Neuron (in vitro differentiated cells): ENCODE measurements around the gene PRDM11.

Experiments
- H2AFZ ChIP-seq: one replicate; pipeline ENCODE4 v1.6.1; 2013; ENCODE audit warnings: low read depth, mild to moderate bottlenecking, inconsistent platforms, low read length, moderate library complexity
- H3K27me3 ChIP-seq: one replicate; pipeline ENCODE4 v1.6.1; 2013; ENCODE audit warnings: low read length; ENCODE audit not compliant: insufficient read depth
- H3K36me3 ChIP-seq: one replicate; pipeline ENCODE4 v1.6.1; 2013; ENCODE audit warnings: low read length; ENCODE audit not compliant: insufficient read depth
- H3K4me1 ChIP-seq: one replicate; pipeline ENCODE4 v1.6.1; 2013; ENCODE audit warnings: low read length; ENCODE audit not compliant: insufficient read depth
- H3K4me3 ChIP-seq: 2 replicates; pipeline ENCODE4 v1.5.1; 2013; ENCODE audit warnings: mild to moderate bottlenecking, low read length, moderate library complexity
- H3K9me3 ChIP-seq: one replicate; pipeline ENCODE4 v1.6.1; 2013; ENCODE audit warnings: low read length

Gene PRDM11

DNA sequence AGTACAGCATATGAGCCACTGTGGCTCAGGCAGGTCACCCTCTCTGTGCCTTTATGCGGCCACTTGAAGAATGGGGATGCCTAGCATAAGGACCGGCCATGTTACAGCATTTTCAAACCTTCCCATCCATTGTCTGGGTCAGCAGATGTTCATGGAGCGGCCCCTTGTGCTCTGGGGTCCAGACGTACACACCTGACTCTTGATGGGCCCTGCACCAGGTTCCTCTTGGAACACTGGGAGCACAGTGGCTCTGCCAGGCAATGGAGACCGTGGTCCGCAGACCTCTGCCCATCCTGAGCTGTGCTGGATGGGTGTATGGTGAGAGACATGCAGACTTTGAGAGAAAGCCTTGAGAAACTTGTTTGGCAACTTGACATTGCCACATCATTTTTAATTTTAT is 9.8 kb downstream of the PRDM11 start:
- H2AFZ ChIP-seq: no peak overlapping the region

DNA sequence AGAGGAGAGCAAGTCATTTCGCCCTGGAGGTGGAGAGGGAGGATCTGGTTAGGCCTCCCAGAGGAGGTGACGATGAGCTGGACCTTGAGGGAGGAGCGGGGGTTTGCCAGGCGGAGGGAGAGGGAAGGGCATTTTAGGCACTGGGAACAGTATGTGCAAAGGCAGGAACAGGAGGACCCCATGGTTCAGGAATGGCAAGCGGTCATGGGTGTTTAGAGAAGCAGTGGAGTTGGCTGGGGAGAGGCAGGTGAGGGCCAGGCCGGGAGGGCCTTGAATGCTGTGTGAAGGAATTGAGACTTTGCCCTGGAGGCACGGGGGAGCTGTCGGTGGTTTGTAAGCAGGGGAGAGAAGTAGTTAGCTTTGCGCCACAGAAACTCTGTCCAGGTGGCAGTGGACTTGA is 10.3 kb downstream of the PRDM11 start:
- Histone ChIP-seq H3K4me3 (no peak overlapping the region), H3K9me3 (no peaks in the 10 kb centered on the region), H3K27me3 (no peaks in the 10 kb centered on the region), H3K4me1 (peaks cover 11% of the 10 kb centered on the region), H2AFZ (no peak overlapping the region), H3K36me3 (no peaks in the 10 kb centered on the region)

More for the DNA sequence above, 9.8 kb downstream of the PRDM11 start:
- no peak overlapping the region for H3K4me3 ChIP-seq
- peaks cover 11% of the 10 kb centered on the region for H3K4me1 ChIP-seq
- no peaks in the 10 kb centered on the region for H3K9me3 ChIP-seq
- H3K36me3 ChIP-seq: no peaks in the 10 kb centered on the region
- no peaks in the 10 kb centered on the region for H3K27me3 ChIP-seq

DNA sequence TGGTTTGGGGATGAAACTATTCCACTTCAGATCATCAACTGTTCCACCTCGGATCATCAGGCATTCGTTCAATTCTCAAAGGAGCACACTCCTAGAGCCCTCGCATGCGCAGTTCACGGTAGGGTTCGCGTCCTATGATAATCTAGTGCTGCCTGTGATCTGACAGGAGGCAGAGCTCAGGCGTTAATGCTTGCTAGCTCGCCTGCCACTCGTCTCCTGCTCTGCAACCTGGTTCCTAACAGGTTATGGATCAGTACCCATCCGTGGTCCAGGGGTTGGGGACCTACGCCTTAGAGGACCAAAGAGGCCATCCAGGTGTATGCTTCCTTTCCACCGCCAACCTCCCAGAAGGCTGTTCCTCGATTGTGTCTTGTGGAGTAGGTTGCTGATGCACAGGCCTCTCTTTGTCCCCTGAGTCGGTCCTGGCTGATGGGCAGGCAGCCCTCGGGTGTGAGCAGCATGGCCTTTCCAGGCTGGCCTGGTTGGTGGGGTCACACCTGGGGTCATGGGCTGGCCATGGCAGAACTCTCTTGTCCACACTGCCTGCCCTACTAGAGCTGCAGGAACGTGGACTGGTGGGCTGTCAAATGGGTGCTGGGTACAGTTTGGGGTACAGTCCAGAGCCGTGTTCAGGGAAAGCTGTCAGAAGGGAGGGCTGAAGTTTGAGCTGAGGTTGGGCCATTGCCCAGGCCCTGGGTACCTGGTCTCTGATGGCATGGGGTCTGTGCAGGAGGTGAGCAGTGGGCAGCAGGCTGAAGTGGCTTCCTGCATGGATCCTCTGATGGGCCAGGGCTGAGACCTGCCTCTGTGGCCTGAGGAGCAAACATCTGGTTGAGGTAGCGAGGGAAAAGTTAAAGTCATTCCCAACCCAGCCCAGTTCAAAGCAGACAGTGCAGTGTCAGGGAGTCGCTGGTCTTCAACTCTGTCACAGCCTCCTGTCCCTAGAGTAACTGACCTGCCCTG is 11.1 kb downstream of the PRDM11 start:
- Histone ChIP-seq H3K9me3 (no peaks in the 10 kb centered on the region), H3K36me3 (no peaks in the 10 kb centered on the region), H2AFZ (no peak overlapping the region), H3K27me3 (no peaks in the 10 kb centered on the region), H3K4me3 (no peak overlapping the region), H3K4me1 (peaks cover 11% of the 10 kb centered on the region)

DNA sequence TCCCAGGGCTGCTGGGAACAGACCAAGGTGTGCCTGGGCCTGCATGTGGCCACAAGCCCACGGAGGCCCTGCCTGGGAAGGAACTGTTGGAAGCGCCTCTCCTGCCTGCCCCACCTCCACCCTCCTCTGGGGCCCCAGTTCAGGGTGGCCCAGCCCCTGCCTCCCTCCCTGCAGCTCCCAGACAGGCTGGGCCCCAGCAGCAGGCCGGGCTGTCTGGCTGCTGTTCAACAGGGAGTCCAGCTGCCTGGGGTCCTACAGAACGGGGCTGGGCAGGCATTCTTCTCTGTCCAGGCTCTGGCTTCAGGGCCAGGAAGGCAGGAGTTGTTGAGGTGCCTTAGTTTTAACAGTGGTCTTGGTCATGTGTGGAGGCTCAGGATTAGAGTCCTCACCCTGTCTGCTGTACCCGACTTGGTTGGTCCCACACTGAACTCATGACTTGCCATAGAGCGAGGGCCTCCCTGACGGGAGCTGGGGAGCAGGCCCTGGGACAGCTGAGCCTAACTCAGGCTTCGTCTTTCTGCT is 11.8 kb downstream of the PRDM11 start:
- Histone ChIP-seq H3K27me3 (no peaks in the 10 kb centered on the region), H3K36me3 (no peaks in the 10 kb centered on the region), H3K4me1 (peaks cover 11% of the 10 kb centered on the region), H3K9me3 (no peaks in the 10 kb centered on the region), H2AFZ (no peak overlapping the region), H3K4me3 (no peak overlapping the region)

DNA sequence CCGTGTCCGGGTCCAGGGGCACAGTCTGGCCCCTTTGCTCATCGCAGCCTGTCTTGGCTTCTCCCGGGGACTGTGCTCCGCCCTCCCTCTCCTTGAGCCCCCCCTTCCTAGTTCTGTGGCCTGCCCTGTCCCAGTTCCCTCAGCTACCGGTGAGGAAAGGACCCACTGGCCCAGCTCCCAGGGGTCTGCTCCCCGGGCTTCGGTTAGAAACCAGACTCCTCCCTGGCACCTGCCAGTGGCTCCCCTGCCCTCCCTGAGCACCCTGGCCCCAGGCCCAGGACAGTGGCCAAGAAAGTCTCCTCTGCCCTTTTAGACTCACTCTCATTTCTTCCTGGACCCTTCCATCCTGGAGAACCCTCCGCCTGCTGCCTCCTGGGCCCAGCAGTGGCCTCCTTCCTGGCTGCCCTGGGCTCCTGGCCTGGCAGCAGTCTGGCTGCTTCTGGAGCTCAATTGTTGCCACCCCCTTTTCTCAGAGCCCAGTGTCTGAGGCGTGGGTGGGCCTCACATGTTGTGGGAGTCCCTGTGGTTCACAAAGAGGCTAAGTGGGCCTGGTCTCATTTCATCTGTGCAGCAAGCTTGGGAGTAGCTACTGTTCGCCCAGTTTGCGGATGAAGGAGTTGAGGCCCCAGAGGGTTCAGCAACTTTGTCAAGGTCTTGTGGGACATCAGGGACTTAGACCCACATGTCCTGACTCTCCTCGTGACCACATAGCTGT is 12.6 kb downstream of the PRDM11 start:
- Histone ChIP-seq H3K4me3 (no peak overlapping the region), H3K27me3 (no peaks in the 10 kb centered on the region), H3K9me3 (no peaks in the 10 kb centered on the region), H3K36me3 (no peaks in the 10 kb centered on the region), H3K4me1 (peaks cover 11% of the 10 kb centered on the region), H2AFZ (no peak overlapping the region)

DNA sequence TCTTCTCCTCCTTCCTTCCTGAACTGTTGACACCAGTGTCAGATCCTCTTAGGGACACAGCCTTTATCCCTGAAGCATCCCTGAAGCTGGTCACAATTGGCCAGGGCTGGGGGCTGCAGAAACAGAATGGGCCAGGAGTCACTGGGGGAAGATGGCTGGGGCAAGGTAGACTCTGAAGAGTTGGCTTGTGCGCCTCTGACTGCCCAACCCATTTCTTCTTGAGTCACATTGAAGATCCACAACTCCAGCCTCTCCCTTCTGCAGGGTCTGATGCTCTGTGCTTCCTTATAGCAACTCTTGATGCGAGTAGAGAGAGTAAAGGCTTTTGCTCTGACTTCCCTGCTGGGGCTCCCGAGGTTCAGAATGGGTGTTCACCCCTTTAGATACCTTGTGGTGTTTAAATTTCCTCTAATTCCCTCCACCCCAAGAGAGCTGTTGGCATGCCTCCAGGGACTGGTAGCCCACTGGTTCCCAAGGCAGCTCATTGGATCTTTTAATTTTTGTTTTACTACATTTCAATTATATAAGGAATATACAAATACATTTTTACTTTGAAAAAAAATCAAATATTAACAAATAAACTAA is 13.4 kb downstream of the PRDM11 start:
- peaks cover 11% of the 10 kb centered on the region for H3K4me1 ChIP-seq

DNA sequence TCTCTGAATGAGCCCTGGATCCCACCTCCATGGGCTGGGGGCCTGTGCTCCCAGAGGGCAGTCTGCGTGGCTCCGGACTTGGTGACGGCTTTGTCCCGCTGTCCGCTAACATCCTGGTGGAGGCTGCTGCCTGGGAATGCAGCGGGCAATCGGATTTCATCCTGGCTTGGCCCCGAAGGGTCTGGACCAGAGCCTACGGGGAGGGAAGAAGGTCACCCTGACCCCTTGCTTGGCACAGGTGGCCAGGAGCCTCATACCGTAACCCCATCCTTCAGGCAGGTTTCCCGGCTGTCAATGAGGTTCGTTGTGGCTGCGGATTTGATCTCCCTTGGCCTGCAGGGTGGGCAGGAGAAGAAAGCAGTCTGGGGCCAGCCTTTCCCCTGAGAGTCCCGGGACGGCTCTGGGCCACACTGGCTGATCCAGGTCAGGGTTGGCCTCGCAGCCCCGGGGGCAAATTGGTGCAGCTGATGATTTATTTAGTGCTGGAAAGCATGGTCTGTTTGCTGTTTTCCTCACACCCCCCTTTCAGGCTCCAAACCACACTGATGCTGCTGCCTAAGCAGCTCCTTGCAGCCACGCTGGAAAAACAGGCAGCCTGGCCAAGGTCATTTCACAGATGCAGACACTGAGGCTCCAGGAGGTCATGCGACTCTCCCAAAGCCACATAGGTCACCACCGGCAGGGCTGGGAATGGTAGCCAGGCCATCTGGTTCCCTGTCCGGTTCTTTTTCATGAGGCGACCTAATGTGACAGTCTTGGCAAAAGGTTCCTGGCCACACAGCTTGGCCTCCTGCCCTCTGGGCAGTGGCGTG is 15.0 kb downstream of the PRDM11 start:
- no peak overlapping the region for H3K4me3 ChIP-seq
- H3K36me3 ChIP-seq: no peaks in the 10 kb centered on the region
- H3K9me3 ChIP-seq: no peaks in the 10 kb centered on the region
- no peaks in the 10 kb centered on the region for H3K27me3 ChIP-seq
- H3K4me1 ChIP-seq: peaks cover 11% of the 10 kb centered on the region
- H2AFZ ChIP-seq: no peak overlapping the region

More for the DNA sequence above, 13.4 kb downstream of the PRDM11 start:
- H3K27me3 ChIP-seq: no peaks in the 10 kb centered on the region
- no peak overlapping the region for H2AFZ ChIP-seq
- H3K4me3 ChIP-seq: no peak overlapping the region
- H3K9me3 ChIP-seq: no peaks in the 10 kb centered on the region
- H3K36me3 ChIP-seq: no peaks in the 10 kb centered on the region

DNA sequence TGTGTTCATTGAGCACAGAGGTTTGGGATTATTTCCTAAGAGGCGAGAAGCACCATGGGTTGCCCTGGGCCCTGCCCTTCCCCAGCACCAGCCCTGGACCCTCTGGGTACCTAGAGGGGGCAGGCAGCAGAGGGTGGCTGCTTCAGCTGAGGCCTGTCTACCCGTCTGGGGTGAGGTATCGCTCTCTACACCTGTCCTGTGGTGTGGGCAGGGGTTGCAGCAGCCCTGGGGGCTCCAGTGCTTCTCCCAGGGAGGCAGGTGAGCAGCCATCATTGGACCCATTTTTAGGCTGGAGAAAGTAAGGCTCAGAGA is 15.6 kb downstream of the PRDM11 start:
- no peaks in the 10 kb centered on the region for H3K9me3 ChIP-seq
- H3K27me3 ChIP-seq: no peaks in the 10 kb centered on the region
- no peak overlapping the region for H3K4me3 ChIP-seq
- no peak overlapping the region for H2AFZ ChIP-seq
- H3K36me3 ChIP-seq: no peaks in the 10 kb centered on the region
- H3K4me1 ChIP-seq: peaks cover 11% of the 10 kb centered on the region

DNA sequence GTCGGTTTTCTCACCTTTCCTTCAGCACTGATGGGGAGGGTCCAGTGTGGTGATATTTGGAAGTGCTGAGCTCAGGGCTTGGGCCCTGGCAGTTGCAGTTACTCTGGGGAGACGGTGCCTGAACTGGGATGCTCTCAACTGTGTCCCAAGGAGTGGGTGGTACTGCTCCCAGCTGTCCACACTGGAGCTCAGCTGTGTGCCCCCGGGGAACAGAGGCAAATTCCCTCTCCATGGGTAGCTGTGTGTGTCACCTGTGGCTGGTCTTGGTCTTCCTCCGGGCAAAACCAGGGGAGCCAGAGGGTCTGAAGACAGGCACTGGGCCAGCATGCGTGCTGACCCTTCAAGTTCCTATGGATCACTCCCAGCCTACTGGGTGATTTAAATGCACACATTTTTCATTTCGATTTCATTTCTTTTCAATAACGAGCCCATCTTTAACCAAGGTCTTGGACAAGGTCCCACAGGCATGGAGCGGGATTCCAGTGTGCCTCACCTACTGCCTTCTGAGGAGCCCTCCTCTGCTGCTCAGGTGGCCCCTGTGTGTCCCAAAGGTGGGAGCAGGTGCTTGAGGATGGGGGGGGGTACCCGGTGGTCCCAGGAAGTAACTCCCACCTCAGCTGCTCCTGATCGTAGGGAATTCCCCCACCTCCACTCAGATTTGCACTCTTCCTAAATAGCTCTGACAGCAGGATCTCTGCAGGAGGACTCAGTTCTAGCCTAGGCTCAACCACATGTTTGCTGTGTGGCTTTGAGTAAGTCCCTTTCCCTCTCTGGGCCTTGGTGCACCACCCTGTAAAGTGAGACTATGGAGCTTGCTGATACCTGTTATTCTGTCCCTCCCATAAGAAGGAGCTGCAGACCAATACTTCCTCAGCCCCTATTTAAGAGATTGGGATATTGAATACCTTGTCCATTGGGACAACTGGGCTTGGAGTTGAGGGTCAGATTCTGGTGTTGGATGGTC is 16.8 kb downstream of the PRDM11 start:
- Histone ChIP-seq H3K27me3 (no peaks in the 10 kb centered on the region), H3K4me3 (no peak overlapping the region), H3K9me3 (no peaks in the 10 kb centered on the region), H2AFZ (no peak overlapping the region), H3K4me1 (peaks cover 6% of the 10 kb centered on the region), H3K36me3 (no peaks in the 10 kb centered on the region)

DNA sequence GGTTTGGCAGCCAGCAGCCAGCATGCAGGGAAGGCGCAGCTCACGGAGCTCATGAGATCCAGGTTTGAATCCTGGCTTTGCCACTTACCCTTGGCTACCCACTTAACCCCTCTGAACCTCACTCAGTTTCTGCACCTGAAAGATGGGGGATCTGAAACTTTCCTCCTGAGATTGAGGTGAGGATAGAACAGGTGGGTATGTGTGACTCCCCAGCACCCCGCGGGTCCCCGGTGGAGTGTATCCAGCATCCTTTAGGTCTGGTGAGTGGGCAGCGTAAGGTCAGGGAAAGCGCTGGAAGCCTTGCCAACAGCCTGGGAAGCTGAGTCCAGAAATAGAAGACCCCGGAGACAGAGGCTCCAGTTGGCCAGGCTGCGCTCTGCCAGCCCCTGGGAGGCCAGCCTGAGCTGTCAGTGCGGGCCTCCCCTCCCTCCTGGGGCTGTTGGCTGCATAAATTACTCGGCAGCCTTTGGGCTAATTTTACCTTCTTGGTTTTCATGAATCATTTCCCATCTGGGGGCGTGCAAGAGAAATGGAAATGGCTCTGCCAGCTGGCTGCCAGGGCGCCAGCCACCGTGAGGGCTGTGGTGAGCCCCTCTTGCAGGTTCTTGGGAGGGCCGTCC is 17.6 kb downstream of the PRDM11 start:
- no peaks in the 10 kb centered on the region for H3K36me3 ChIP-seq

DNA sequence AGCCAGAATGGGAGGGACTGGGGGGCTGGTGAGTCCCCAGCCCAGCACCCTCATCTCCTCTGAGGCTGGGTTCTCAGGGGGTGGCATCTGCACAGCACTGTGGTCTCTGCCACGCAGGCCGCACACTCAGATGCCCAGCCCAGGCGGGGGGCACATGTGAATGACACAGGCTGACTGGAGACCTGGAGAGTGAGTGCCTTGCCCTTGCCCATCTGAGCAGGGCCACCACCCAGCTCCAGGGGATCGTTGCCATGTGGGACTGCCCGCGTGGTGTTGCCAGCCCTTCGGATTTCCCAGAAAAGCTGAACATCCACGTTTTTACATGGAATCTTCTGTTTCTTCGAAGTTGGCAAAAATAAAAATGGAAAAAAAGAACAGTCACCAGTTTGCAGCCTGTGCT is 18.9 kb downstream of the PRDM11 start:
- Histone ChIP-seq H3K36me3 (no peaks in the 10 kb centered on the region), H3K27me3 (no peaks in the 10 kb centered on the region), H3K9me3 (no peaks in the 10 kb centered on the region), H2AFZ (no peak overlapping the region), H3K4me1 (no peaks in the 10 kb centered on the region), H3K4me3 (no peak overlapping the region)

More for the DNA sequence above, 17.6 kb downstream of the PRDM11 start:
- Histone ChIP-seq H3K4me3 (no peak overlapping the region), H2AFZ (no peak overlapping the region), H3K4me1 (no peaks in the 10 kb centered on the region), H3K9me3 (no peaks in the 10 kb centered on the region), H3K27me3 (no peaks in the 10 kb centered on the region)
